GM12801 (cell line): ENCODE results near the gene R3HDM2.

Experiments
- CTCF ChIP-seq: IDR thresholded peaks from one replicate; pipeline ENCODE4 v1.5.1; 2011; ENCODE audit warnings: control low read depth; ENCODE audit not compliant: insufficient read length; ENCODE audit errors: extremely low read depth

Gene R3HDM2

DNA sequence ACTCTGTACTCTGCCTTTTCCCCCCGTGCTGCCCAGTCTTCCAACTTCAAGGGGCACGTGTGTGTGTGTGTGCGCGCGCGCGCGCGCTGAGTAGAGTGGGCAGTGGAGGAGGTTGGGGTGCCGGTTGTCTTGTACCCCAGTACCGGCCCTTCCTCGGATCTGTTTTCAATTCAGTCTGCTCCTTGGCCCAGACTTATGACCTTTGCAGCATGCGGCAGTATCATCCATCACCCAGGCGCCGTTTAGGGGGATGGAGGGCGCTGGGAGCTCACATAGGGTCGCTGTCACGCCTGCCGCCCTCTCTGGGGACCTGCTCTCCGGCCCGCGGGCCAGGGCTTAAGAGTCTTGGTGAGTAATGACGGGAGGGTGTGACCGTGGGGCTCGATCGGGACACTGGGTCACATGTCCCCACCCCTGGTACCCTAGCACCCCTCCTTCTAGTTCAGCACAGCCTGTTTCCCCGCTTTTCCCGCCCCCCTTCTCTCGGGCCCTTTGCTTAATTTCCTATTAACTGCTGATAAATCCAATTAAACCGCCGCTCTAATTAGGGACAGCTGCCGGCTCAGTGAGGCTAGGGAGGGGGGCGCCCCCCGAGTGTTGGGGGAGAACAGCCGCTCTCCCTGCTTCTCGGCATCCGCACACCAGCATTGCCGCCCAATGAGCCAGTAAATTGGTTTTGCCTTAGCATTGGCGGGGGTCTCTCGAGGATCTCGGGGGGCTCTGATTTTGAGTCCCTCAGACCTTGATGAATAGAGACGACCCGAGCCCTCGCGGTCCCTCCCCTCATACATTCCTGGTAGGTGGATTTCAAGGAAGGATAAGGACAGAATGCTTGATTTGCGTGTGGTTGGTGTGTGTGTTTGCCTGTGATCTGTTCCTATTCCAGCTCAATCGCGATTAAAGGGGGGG lies 189.2 kb downstream of the R3HDM2 start:
- TF ChIP-seq CTCF, result no peak

GRCh38 chr12:57240926-57241401 lies 189.9 kb downstream of the R3HDM2 start:
- no peak for TF ChIP-seq CTCF

DNA sequence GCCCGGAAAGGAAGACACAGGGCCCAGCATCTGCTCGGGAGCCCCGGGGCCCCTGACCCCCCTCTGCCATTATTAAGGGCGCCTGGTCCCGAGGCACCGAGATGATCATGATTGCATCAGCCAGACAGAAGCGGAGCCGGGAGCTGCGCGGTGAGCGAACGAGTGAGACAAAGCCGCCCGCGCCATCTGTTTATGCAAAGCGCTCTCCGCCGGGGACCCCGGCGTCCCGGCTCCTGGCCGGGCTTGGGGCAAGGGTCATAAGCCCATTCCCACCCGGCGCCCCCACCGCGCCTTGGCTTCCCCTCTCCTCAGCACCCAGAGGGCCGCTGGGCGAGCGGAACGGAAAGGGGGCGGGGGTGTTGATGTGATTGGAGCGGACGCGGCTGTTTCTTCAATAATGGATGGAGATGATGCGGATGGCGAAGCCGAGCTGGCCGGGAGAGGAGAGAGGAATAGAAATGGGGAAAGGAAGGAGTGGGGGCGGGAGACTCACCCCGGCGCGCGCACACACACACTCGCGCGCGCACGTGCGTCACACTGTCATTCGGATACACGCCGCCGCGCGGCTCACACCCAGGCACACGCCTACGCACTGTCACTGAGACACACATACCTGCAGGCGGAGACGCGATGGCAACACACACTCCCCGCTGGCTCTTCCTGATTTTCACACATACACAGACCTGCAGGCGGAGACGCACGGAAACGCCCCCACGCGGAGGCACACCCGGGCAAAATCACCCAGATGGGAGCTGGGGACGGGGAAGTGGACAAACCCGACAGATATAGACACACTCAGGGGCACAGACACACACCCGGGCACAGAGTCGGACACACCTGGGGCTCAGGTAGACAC lies 190.5 kb downstream of the R3HDM2 start:
- no peak for TF ChIP-seq CTCF

DNA sequence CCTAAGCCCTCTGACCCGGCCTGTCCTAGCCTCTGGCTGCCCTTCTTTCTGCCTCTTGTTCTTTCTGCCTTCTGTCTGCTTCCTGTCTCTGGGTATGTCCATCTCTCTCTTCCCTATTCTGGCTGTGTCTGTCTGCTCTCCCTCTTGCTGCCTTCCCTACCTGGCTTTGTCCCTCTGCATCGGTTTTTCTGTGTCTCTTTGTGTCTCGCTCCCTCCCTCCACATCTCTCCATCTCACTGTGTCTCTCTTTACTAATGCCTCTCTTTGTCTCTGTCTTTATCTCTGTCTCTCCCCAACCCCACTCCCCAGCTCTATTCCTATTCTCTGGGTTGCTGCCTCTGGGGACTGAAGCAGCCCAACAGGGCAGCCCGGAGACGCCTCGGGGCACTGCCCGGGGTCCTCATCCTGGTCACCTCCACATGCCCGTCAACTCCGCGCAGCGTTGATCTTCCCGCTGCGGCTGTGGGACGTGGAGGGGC lies 191.2 kb downstream of the R3HDM2 start:
- no peak for TF ChIP-seq CTCF

DNA sequence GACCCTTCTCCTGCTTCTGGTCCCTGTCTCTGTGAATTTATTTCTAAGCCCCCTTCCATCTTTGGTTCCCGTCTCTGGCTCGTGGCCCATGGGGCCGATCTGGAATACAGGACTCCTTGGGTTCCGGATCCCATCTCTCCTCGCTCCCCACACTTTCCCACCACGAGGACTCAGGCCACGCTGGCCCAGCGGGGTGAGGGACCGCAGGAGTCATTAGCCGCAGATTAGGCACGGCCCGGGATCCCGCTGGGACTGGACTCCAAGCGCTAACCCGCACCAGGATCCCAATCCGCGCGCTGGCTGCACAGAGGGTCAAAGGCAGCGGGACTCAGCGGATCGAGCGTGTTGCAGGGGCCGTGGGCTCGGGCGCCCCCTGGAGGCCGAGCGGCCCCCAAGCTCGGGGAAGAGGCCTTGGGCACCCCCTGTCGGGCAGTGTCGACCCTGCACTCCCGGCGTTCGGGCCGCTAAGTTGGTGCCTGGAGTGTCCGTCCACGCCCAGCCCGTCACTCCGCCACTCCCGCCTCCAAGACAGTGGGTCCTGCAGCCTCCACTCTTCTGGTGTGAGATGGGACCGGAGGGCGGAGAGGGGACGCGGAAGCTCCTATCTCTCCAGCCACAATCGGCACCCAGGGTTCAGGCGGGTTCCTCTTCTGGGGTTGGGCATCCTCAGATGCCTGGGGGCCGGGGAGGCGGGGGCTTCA lies 191.8 kb downstream of the R3HDM2 start:
- TF ChIP-seq CTCF, result peak; percentile 93

- no peak for TF ChIP-seq CTCF
These were observed 192.7 kb downstream of the R3HDM2 start for GRCh38 chr12:57237932-57238853.
